ENCODE results near the gene CCL27.

The CCL27 gene

DNA sequence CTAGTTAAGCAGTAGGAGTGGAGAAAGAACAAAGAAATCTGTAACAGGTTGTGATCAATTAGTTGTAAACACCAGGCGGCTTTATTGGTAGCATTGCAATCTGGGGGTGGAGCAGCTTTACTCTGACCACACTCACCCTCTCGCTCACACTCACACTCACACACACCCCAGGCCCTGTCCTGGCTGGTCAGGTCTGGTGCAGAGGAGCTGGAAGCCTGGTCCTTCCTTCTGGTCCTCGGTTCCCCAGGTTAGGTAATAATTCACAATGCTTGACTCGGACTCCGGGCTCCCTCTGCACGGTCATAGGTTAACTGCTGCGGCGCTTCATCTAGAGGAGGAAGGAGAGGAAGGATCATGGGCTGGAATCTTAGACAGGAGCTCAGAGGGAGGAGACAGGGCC lies 27.1 kb upstream of the CCL27 start:
- TF ChIP-seq, protein P1, sequence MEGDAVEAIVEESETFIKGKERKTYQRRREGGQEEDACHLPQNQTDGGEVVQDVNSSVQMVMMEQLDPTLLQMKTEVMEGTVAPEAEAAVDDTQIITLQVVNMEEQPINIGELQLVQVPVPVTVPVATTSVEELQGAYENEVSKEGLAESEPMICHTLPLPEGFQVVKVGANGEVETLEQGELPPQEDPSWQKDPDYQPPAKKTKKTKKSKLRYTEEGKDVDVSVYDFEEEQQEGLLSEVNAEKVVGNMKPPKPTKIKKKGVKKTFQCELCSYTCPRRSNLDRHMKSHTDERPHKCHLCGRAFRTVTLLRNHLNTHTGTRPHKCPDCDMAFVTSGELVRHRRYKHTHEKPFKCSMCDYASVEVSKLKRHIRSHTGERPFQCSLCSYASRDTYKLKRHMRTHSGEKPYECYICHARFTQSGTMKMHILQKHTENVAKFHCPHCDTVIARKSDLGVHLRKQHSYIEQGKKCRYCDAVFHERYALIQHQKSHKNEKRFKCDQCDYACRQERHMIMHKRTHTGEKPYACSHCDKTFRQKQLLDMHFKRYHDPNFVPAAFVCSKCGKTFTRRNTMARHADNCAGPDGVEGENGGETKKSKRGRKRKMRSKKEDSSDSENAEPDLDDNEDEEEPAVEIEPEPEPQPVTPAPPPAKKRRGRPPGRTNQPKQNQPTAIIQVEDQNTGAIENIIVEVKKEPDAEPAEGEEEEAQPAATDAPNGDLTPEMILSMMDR (IDR thresholded peaks at IDR 0.05; ENCODE audit: extremely low read depth, insufficient read depth, missing control alignments), result no peak
- no peak for DNase-seq (ENCODE audit: low spot score)
- in situ Hi-C loops (cut with MboI; ENCODE audit: low pct_unique_long_range_greater_than_20kb, low sequenced_read_pairs, unreplicated experiment), result no loop called here

DNA sequence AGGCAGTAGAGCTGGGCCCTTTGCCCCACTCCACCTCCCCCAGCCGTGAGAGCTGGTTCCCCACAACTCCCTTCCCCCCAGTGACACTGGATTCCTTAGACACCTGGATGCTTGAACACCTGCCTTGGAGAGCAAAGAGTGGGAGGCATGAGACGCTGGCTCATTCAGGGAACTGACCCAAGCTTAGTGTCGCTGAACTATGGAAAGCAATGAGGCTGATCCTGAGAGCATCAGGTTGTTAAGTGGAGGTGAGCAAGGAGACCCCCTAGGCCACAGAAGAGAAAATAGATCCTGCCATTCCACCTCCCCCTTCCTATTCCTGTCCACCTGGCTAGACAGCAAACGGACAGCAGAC lies 26.6 kb upstream of the CCL27 start:
- no peak for DNase-seq (ENCODE audit: low spot score)
- TF ChIP-seq, protein P1 (IDR thresholded peaks at IDR 0.05; ENCODE audit: extremely low read depth, insufficient read depth, missing control alignments), result no peak
- in situ Hi-C loops (cut with MboI; ENCODE audit: low pct_unique_long_range_greater_than_20kb, low sequenced_read_pairs, unreplicated experiment), result no loop called here

DNA sequence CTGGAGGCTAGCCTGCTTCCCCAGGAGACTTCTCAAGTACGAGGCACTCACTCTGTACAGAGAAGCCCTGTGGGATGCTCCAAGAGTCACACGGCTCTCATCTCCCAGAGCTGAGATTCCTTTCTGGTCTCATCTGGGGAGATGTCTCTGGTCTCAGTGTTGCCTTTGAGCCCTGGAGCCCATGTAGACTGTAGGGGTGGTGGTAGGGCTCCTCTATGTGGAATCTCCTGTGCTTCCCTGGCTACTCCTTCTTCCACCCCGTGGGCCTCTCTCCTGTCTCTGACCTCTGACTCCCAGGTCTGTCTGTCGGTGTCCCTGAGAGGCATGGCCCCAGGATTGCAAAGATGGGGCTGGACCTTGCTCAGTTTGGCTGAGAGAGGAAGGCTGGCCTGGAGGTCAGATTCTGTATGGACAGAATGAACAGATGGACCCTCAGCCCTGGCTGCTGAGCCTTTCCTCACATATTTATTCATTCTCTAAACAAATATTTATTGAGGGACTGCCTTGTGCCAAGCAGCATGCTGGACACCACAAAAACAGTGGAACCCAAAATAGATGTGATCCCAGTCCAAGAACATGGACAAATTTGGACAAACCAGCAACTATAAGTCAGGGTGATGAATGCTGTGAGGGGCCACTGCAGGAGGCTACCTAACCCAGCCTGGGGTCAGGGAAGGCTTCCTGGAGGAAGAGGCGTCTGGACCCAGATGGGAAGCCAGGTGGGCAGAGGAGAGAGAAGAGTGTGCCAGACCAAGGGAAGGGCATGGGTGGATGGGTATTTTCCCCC lies 26.1 kb upstream of the CCL27 start:
- in situ Hi-C loops (cut with MboI; ENCODE audit: low pct_unique_long_range_greater_than_20kb, low sequenced_read_pairs, unreplicated experiment), result no loop called here
- TF ChIP-seq, protein P1 (IDR thresholded peaks at IDR 0.05; ENCODE audit: extremely low read depth, insufficient read depth, missing control alignments), result no peak
- DNase-seq (ENCODE audit: low spot score), result no peak

DNA sequence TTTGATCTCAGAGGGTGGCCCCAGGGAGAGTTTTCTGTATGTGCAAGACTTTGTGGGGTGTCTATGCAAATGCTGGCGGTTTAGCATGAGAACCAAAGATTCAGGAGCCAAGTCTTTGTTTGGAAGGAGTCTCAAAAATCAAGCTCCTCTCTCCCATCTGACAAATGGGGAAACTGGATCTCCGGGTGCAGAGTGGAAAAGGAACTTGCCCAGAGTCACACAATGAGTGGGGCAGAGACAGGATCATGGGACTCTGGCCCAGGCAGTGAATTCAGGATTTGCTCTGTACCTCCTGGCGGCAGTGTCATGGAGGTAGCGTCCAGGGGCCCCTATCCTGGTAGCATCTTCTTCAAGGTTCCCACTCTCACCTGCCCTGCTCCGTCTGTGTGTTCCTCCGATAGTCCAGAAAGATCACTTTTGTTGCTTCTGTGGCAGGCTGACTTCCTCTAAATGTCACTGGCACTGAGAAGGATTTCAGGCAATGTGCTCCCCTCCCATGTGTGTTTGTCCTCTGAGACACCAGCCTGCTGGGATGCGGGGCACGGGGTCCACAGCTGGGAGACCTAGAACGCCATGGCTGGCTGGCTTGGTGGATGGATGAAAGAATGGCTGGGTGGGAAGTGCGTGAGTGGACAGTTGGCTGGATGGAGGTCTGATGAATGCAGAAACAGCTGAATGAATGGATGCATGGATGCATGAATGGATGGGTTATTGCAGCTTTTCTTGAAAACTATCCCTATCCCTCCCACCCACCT lies 25.0 kb upstream of the CCL27 start:
- no peak for DNase-seq (ENCODE audit: low spot score)
- TF ChIP-seq, protein P1 (IDR thresholded peaks at IDR 0.05; ENCODE audit: extremely low read depth, insufficient read depth, missing control alignments), result no peak
- in situ Hi-C loops (cut with MboI; ENCODE audit: low pct_unique_long_range_greater_than_20kb, low sequenced_read_pairs, unreplicated experiment), result no loop called here

DNA sequence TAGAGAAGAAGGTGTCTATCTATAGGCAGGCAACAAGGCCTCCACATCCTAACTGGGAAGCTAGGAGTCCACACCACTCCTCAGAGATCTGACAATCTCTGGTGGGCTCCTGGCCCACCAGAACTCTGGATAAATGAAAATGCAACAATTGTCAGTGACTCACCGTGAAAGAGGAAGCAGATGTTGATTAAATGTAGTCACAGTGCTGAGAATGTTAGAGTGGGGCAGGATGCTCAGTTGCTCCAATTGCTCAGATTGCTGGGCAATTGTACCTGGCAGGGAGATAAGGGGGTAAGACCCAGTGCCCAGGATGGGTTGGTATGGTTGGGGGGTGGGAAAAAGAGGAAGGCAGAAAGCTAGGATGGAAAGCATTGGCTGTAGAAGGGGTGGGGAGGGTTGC lies 24.3 kb upstream of the CCL27 start:
- in situ Hi-C loops (cut with MboI; ENCODE audit: low pct_unique_long_range_greater_than_20kb, low sequenced_read_pairs, unreplicated experiment), result no loop called here

DNA sequence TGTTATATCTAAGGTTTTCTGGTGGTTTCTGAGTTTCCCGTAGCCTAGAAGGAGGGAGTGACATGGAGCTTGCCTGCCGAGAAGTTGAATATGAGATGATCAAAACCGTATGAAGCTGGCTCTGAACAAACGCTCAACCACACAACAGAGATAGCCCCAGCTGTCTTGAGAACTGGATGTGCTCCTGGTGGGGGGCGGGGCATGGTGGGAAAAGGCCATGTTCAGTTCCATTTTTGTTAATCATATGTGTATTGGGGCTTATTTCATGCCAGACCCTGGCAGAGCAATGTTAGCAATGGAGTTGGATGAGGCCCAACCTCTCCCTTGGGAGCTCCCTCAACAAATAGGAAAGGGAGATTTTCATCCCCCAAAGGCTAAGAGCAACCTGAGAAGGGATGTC lies 23.8 kb upstream of the CCL27 start:
- TF ChIP-seq, protein P1 (IDR thresholded peaks at IDR 0.05; ENCODE audit: extremely low read depth, insufficient read depth, missing control alignments), result no peak
- DNase-seq (ENCODE audit: low spot score), result no peak
- in situ Hi-C loops (cut with MboI; ENCODE audit: low pct_unique_long_range_greater_than_20kb, low sequenced_read_pairs, unreplicated experiment), result no loop called here

More for the DNA sequence above, 24.3 kb upstream of the CCL27 start:
- TF ChIP-seq, protein P1 (IDR thresholded peaks at IDR 0.05; ENCODE audit: extremely low read depth, insufficient read depth, missing control alignments), result no peak
- no peak for DNase-seq (ENCODE audit: low spot score)
